Body of pancreas (tissue), 4 donors: ENCODE data around the gene TNNC1. TPM values are rescaled to one million over a fixed set of nuclear protein-coding genes. Genes with fewer than 3 reads are reported as not detected.

Source experiments
- ATAC-seq: fragments of 150-250 bp; one replicate; pipeline ENCODE4 v1.9.1; 2016
- DNase-seq, 4 donors: peaks; one replicate each; pipeline ENCODE4 v3.0.0-alpha.2; 2019
- H3K27ac ChIP-seq, 4 donors: fragments of 200-600 bp; sonication (generic); 1 replicate in 3 of 4; 2 replicates in 1 of 4; pipeline versions ENCODE4 v1.5.1 to v1.6.1; 2016 to 2019; ENCODE audit warnings: mild to moderate bottlenecking in 1 of 4, mixed read lengths in 1 of 4, moderate library complexity in 1 of 4
- H3K27me3 ChIP-seq, 2 donors: fragments of 200-600 bp; sonication (generic); one replicate each; pipeline ENCODE4 v1.6.0; 2016; ENCODE audit warnings: mild to moderate bottlenecking in 1 of 2
- H3K36me3 ChIP-seq, 2 donors: fragments of 200-600 bp; sonication (generic); replicated peaks in 1 of 2; 2 replicates each; pipeline ENCODE4 v1.5.1; 2016; ENCODE audit warnings: low read depth in 2 of 2; ENCODE audit not compliant: insufficient read depth in 1 of 2
- H3K4me1 ChIP-seq: fragments of 200-600 bp; sonication (generic); one replicate; pipeline ENCODE4 v1.6.0; 2016
- H3K4me3 ChIP-seq, 2 donors: fragments of 200-600 bp; sonication (generic); 1 replicate in 1 of 2; 2 replicates in 1 of 2; pipeline ENCODE4 v1.5.1; 2016 to 2019
- H3K9me3 ChIP-seq, 3 donors: fragments of 200-600 bp; sonication (generic); 1 replicate in 2 of 3; 2 replicates in 1 of 3; pipeline ENCODE4 v1.5.1; 2016
- CTCF ChIP-seq, 7 experiments: fragments of 450-650 bp in 4 of 7; fragments of 200-600 bp in 3 of 7; sonication (generic) in 3 of 7; IDR thresholded peaks; one replicate each; pipeline ENCODE4 v1.5.1; 2016 to 2019; ENCODE audit warnings: antibody characterized with exemption in 7 of 7
- POLR2A ChIP-seq, 3 donors: fragments of 450-650 bp; IDR thresholded peaks; one replicate each; pipeline ENCODE4 v1.6.1; 2016; ENCODE audit warnings: antibody characterized with exemption in 3 of 3, mild to moderate bottlenecking in 2 of 3
- WGBS, 2 donors: methylation state at CpG; one replicate each; pipeline ENCODE4 v1.1.5; 2017; 5-methylcytosine and 5-hydroxymethylcytosine counted together
- intact Hi-C: fragments of 100-400 bp; cut with DNase I; formaldehyde crosslinking; loops from one replicate; pipeline ENCODE4 v1.15.1; 2023
- total RNA-seq, 2 donors: library from RNA; depleted of rRNA; stranded (reverse); fragments of >200 nt; gene quantifications; one replicate each; pipeline ENCODE4 v1.1.0, GENCODE V29; 2016

The TNNC1 gene
- total RNA-seq, 2 donors from 2014 or later = 0.99 to 10.4 TPM

- H3K27me3 ChIP-seq = no peaks in the 10 kb centered on the region
- H3K9me3 ChIP-seq = no peaks in the 10 kb centered on the region
- WGBS, 2 donors = 71 to 88% methylated on average over 4 to 5 of the region's 5 CpGs
- DNase-seq = peak in 1 of 4 donors; percentile 42
- H3K4me3 ChIP-seq = no peak overlapping the region
- TF ChIP-seq POLR2A (IDR thresholded peaks at IDR 0.05) (no peak), CTCF (IDR thresholded peaks at IDR 0.05) (no peak)
- peak; percentile 19 for ATAC-seq
- no peak overlapping the region for H3K27ac ChIP-seq
- intact Hi-C loops = no loop called here
- peaks cover 9% of the 10 kb centered on the region for H3K4me1 ChIP-seq
- H3K36me3 ChIP-seq = peaks cover 9% of the 10 kb centered on the region in 2 donors
Measured at GRCh38 chr3:52469001-52469400, 15.2 kb upstream of the TNNC1 start.

- Histone ChIP-seq H3K36me3 (peaks cover 3 to 9% of the 10 kb centered on the region in 2 donors), H3K27me3 (no peaks in the 10 kb centered on the region), H3K27ac (peak overlapping the region in 1 of 4 donors; percentile 20), H3K9me3 (no peaks in the 10 kb centered on the region), H3K4me3 (no peak overlapping the region), H3K4me1 (peaks cover 9% of the 10 kb centered on the region)
- TF ChIP-seq CTCF (IDR thresholded peaks at IDR 0.05) = no peak
- TF ChIP-seq POLR2A (IDR thresholded peaks at IDR 0.05) = no peak
- DNase-seq = no peak
- intact Hi-C loops = no loop called here
- 67 to 83% methylated on average over 9 of the region's 9 CpGs for WGBS, 2 donors
- ATAC-seq = no peak
Measured at GRCh38 chr3:52468336-52468735, 14.5 kb upstream of the TNNC1 start.

GRCh38 chr3:52463416-52463815 is 9.6 kb upstream of the TNNC1 start:
- Histone ChIP-seq H3K36me3 (peaks cover 0 to 13% of the 10 kb centered on the region in 2 donors), H3K4me1 (no peaks in the 10 kb centered on the region), H3K27ac (no peak overlapping the region), H3K4me3 (no peak overlapping the region), H3K27me3 (no peaks in the 10 kb centered on the region), H3K9me3 (no peaks in the 10 kb centered on the region)
- 80 to 85% methylated on average over 5 of the region's 5 CpGs for WGBS, 2 donors
- TF ChIP-seq CTCF (IDR thresholded peaks at IDR 0.05) = no peak
- no peak for TF ChIP-seq POLR2A (IDR thresholded peaks at IDR 0.05)
- DNase-seq = no peak
- intact Hi-C loops = no loop called here
- no peak for ATAC-seq

- peaks cover 0 to 13% of the 10 kb centered on the region in 2 donors for H3K36me3 ChIP-seq
- H3K27me3 ChIP-seq = no peaks in the 10 kb centered on the region
- intact Hi-C loops = no loop called here
- H3K4me3 ChIP-seq = no peak overlapping the region
- ATAC-seq (no peak), DNase-seq (no peak)
- no peak overlapping the region for H3K27ac ChIP-seq
- no peaks in the 10 kb centered on the region for H3K4me1 ChIP-seq
- WGBS, 2 donors = 83 to 86% methylated on average over 6 of the region's 6 CpGs
- H3K9me3 ChIP-seq = no peaks in the 10 kb centered on the region
- TF ChIP-seq CTCF (IDR thresholded peaks at IDR 0.05) = no peak
- no peak for TF ChIP-seq POLR2A (IDR thresholded peaks at IDR 0.05)
Measured at GRCh38 chr3:52461874-52462273, 8.0 kb upstream of the TNNC1 start.

- intact Hi-C loops = loop anchor here (10.0 kb wide), 1 partner anchor 76 kb away; the partner anchor contains the start of genes NT5DC2 and UQCC5
- DNase-seq (no peak), ATAC-seq (no peak)
- H3K27ac ChIP-seq = no peak overlapping the region
- peaks cover 0 to 13% of the 10 kb centered on the region in 2 donors for H3K36me3 ChIP-seq
- H3K9me3 ChIP-seq = no peaks in the 10 kb centered on the region
- no peaks in the 10 kb centered on the region for H3K27me3 ChIP-seq
- H3K4me1 ChIP-seq = peaks cover 20% of the 10 kb centered on the region
- TF ChIP-seq CTCF (IDR thresholded peaks at IDR 0.05) (no peak), POLR2A (IDR thresholded peaks at IDR 0.05) (no peak)
- H3K4me3 ChIP-seq = no peak overlapping the region
- 91 to 92% methylated on average over 14 of the region's 14 CpGs for WGBS, 2 donors
Measured at GRCh38 chr3:52458770-52459545, 5.1 kb upstream of the TNNC1 start.
